HepG2 (cell line): ENCODE measurements around the gene HES7. TPM values are rescaled to one million over a fixed set of nuclear protein-coding genes. Genes with fewer than 3 reads are reported as not detected.

Source experiments
- ARHGAP35 ChIP-seq: sonication (generic); formaldehyde crosslinking; IDR thresholded peaks from 2 replicates; pipeline ENCODE4 v1.9.0; 2022; ENCODE audit warnings: mild to moderate bottlenecking, inconsistent platforms, moderate library complexity, missing genetic modification reagents, borderline replicate concordance
- CHD2 ChIP-seq: IDR thresholded peaks from 2 replicates; pipeline ENCODE4 v1.6.1; 2011; ENCODE audit warnings: low read depth, low read length, improper control_type of control experiment
- DZIP1 ChIP-seq: sonication (generic); formaldehyde crosslinking; IDR thresholded peaks from 2 replicates; pipeline ENCODE4 v1.5.0; 2020; ENCODE audit warnings: mild to moderate bottlenecking, missing genetic modification reagents
- FOXM1 ChIP-seq: sonication (generic); formaldehyde crosslinking; IDR thresholded peaks from 2 replicates; pipeline ENCODE4 v1.5.0; 2020; ENCODE audit warnings: missing genetic modification reagents
- GZF1 ChIP-seq: sonication (generic); formaldehyde crosslinking; IDR thresholded peaks from 2 replicates; pipeline ENCODE4 v1.5.1; 2020; ENCODE audit warnings: mild to moderate bottlenecking, missing genetic modification reagents
- HHEX ChIP-seq: IDR thresholded peaks from 2 replicates; pipeline ENCODE4 v1.6.1; 2016; ENCODE audit warnings: control low read depth
- IRF9 ChIP-seq: sonication (generic); formaldehyde crosslinking; IDR thresholded peaks from 2 replicates; pipeline ENCODE4 v1.8.0; 2022; ENCODE audit warnings: missing genetic modification reagents, mild to moderate bottlenecking, borderline replicate concordance
- KLF6 ChIP-seq: IDR thresholded peaks from 2 replicates; pipeline ENCODE4 v1.8.0; 2016; ENCODE audit warnings: missing biosample characterization, missing genetic modification reagents
- MTA1 ChIP-seq: sonication (generic); formaldehyde crosslinking; IDR thresholded peaks from 2 replicates; pipeline ENCODE4 v1.4.0; 2020; ENCODE audit warnings: missing genetic modification reagents, mild to moderate bottlenecking, borderline replicate concordance
- RARG ChIP-seq: sonication (generic); formaldehyde crosslinking; IDR thresholded peaks from 2 replicates; pipeline ENCODE4 v1.4.0; 2020; ENCODE audit warnings: low read depth, mild to moderate bottlenecking, missing genetic modification reagents
- RORA ChIP-seq: sonication (generic); formaldehyde crosslinking; IDR thresholded peaks from 2 replicates; pipeline ENCODE4 v1.5.0; 2020; ENCODE audit warnings: mild to moderate bottlenecking, missing genetic modification reagents, moderate library complexity
- SRSF1 ChIP-seq: fragments of 200-400 bp; formaldehyde crosslinking; optimal IDR thresholded peaks from 2 replicates; pipeline ENCODE3; 2017; ENCODE audit warnings: mild to moderate bottlenecking, low read depth, low read length, moderate library complexity
- ZMYM4 ChIP-seq: sonication (generic); formaldehyde crosslinking; IDR thresholded peaks from 2 replicates; pipeline ENCODE4 v1.8.1; 2023; ENCODE audit warnings: mild to moderate bottlenecking, missing genetic modification reagents
- ZNF292 ChIP-seq: sonication (generic); formaldehyde crosslinking; IDR thresholded peaks from 2 replicates; pipeline ENCODE4 v1.8.1; 2022; ENCODE audit warnings: mild to moderate bottlenecking, low read depth, missing genetic modification reagents, borderline replicate concordance
- ZNF331 ChIP-seq: sonication (generic); formaldehyde crosslinking; IDR thresholded peaks from 2 replicates; pipeline ENCODE4 v1.4.0; 2020; ENCODE audit warnings: missing genetic modification reagents
- ZNF484 ChIP-seq: sonication (generic); formaldehyde crosslinking; IDR thresholded peaks from 2 replicates; pipeline ENCODE4 v1.5.1; 2020; ENCODE audit warnings: mild to moderate bottlenecking, low read depth, missing genetic modification reagents, borderline replicate concordance
- ZNF567 ChIP-seq: sonication (generic); formaldehyde crosslinking; IDR thresholded peaks from 2 replicates; pipeline ENCODE4 v1.8.1; 2023; ENCODE audit warnings: mild to moderate bottlenecking, missing genetic modification reagents, borderline replicate concordance
- ZNF609 ChIP-seq: sonication (generic); formaldehyde crosslinking; IDR thresholded peaks from 2 replicates; pipeline ENCODE4 v1.4.0; 2020; ENCODE audit warnings: mild to moderate bottlenecking, missing genetic modification reagents, borderline replicate concordance
- ZNF747 ChIP-seq: sonication (generic); formaldehyde crosslinking; IDR thresholded peaks from 2 replicates; pipeline ENCODE4 v1.8.1; 2023; ENCODE audit warnings: missing genetic modification reagents, mild to moderate bottlenecking, borderline replicate concordance
- ZNF761 ChIP-seq: sonication (generic); formaldehyde crosslinking; conservative IDR thresholded peaks from 2 replicates; pipeline ENCODE4 v1.4.0; 2020; ENCODE audit warnings: mild to moderate bottlenecking, missing genetic modification reagents
- polyA plus RNA-seq, 8 experiments: library from polyadenylated mRNA; depleted of rRNA in 3 of 8; stranded (reverse) in 7 of 8; unstranded in 1 of 8; fragments of >200 nt; fragmentation: Illumina TruSeq in 4 of 8; extraction: Trizol in 4 of 8; gene quantifications; 2 replicates each; pipeline versions ENCODE4 v1.2.1 to v1.2.3, GENCODE V29; 2011 to 2016; ENCODE audit warnings: low read depth in 4 of 8, missing spikeins in 1 of 8, mixed read lengths in 1 of 8; ENCODE audit not compliant: insufficient read depth in 1 of 8
- total RNA-seq, 5 experiments: library from RNA; depleted of rRNA; stranded (reverse); fragments of >200 nt; fragmentation: Illumina TruSeq; extraction: Trizol; gene quantifications; 2 replicates each; pipeline ENCODE4 v1.2.3, GENCODE V29; 2016; ENCODE audit warnings: low read depth in 1 of 5

The HES7 gene
- total and polyA plus RNA-seq, 2 of the 13 experiments (the other 11 are each of a cell fraction or from before 2014, with no cell fraction given) = not detected

DNA sequence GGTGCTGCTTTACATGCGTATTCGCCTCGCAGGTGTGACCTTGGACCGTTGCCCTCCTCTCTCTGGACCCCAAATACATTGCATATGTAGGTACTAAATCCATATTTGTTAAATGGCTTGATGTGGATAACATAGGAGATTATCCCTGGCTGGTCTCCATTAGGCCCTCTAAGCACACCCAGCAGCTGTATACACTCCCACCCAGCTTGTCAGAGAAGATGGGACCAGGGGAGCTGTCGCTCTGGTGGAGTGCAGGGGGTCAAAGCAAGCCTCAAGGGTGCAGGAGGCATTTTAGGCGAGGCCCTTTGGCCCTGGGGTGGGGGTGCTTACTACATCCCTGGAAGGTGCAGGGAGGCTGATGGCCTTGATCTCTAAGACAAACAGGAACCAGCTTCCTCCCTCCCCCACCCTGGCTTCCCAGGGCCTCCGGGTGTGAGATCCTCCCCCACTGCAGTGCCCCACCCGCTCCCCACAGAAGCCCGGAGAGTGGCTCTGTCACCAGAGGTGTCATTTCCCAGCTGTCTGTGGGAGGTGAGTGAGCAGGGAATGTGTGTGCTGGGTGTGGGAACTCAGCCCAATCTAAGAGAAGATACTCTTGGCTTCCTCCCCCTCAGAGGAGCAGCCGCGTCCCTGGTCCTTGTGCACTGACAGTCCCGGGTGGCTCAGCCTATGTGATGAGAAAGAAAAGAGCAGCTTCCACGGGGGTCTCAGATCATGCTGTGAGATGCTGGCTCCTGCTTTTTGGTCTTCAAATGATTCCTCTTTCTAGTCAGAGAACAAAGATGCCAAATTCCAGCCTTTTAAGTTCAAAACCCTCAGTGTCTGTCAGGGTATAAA lies 40.3 kb upstream of the HES7 start (continued):
- TF ChIP-seq MTA1 (peak; percentile 48; the same call in 1 of the 2 replicates), ZNF747 (no peak), IRF9 (no peak), ZNF567 (CRISPR knock-in tag) (no peak), HHEX (CRISPR knock-in tag) (no peak), ZMYM4 (CRISPR knock-in tag) (no peak), RORA (CRISPR knock-in tag) (no peak), ZNF292 (no peak), CHD2 (no peak), ARHGAP35 (CRISPR knock-in tag) (no peak), FOXM1 (no peak), ZNF761 (CRISPR knock-in tag) (no peak), SRSF1 (no peak), DZIP1 (no peak), KLF6 (CRISPR knock-in tag) (0 out of 2 replicates have a peak, but pooled peaks have one; percentile 23), ZNF609 (peak; percentile 46; the same call in 1 of the 2 replicates), GZF1 (CRISPR knock-in tag) (no peak), ZNF484 (CRISPR knock-in tag) (no peak), ZNF331 (no peak), RARG (no peak)
